Measurements from ENCODE around the gene UBIAD1. TPM values are rescaled to one million over a fixed set of nuclear protein-coding genes. Genes with fewer than 3 reads are reported as not detected.
A peak's percentile ranks its signal among the peaks of the same experiment; 100 is the strongest.
"Not testable (repeated sequence)": the region's sequence is repeated elsewhere in the genome, so short reads cannot be mapped to it uniquely, and the experiment has no call there.

UBIAD1 gene
- total RNA-seq, 1 donor from 2014 or later, result 7.6 TPM

DNA sequence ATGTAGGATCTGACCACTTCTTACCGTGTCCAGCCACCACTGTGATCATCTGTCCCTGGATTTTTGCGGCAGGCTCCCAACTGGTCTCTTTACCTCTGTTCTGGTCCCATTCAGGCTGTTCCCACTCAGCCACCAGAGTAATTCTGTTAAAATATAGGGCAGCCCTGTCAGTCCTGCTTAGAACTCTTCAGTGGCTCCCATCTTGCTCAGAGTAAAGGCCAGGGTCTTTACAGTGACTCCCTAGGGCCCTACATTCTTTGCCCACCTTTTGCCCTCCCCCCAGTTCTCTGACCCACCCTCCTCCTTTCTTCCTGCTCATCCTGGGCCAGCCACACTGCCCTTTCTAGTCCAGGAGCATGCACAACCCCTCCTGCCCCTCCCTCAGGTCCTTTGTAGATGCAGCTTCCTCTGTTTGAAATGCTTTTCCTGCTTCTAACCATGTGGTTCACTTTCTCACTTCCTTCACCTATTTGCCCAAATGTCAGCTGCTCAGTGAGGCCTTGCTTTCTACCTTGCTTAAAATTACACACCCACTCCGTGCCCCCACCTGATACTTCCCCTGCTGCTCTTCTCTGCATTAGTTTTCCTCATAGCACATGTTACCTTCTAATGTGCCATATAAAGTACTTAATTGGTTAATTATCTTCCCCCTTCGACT, 7.8 kb downstream of the UBIAD1 start:
- peak; percentile 34 for ATAC-seq

DNA sequence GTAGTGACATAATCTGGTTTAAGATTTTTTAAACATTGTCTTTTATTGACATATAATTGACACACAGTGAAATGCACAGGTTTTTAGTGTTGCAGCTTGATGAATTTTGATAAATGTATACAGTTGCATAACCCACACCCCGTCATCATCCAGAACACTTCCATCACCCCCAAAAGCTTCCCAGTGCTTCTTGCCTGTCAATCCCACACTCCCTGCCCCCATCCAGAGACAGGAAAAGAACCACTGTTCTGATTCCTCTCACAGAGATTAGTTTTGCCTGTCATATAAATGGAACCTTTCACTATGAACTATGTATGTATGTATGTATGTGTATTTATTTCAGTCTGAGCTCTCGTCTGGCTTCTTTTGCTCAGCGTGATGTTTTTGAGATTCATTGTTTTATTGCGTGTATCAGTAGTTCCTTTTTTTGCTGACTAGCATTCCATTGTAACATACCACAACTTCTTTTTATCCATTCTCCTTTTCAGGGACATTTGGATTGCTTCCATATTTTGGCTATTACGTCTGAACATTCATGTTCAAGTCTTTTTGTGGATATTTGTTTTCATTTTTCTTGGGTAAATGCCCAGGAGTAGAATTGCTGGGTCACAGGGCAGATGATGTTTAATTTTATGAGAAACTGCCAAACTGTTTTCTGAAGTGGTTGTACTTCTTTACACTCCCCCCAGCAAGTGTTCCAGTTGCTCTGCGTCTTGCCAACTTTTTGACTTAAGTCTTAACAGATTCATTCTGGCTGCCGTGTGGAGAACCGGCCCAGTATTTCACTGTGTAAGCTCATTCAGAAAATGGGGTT, 8.7 kb downstream of the UBIAD1 start:
- ATAC-seq, result no peak

DNA sequence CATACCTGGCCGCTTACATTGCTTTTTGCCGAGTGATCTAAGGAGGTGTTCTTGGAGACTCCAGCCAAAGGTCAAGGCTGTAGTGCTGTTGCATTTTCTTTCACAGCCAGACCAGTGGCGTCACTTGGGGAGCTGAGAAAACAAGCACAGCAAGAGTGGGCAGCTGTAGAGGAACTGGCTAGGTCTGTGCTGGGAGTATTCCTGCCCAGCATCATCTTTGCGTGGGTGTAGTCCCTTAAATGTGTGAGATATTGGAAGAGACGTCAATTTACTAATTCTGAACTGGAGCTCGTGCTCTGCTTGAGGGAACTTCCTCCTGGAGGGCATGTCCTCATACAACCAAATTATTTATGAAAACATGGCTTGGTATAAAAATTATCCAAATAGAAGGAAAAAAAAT, 10.2 kb downstream of the UBIAD1 start:
- no peak for ATAC-seq

DNA sequence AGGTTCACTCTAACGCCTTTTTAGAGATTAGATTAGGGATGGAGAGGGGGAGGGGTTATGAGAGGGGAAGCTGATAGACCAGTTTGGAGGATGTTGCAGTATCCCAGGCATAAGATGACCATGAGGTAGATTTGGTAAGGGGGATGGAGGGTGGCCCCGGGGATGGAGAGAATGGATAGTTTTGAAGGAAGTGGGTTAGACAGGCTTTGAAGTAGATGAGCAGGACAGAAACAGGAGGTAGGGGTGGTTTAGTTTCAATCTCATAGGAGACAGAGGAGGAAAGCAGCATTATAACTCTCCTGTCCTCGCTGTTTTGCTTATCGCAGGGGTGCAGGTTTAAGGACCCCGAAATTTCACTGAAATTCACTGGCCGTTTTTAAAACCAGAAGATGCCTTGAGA, 11.8 kb downstream of the UBIAD1 start:
- no peak for ATAC-seq

DNA sequence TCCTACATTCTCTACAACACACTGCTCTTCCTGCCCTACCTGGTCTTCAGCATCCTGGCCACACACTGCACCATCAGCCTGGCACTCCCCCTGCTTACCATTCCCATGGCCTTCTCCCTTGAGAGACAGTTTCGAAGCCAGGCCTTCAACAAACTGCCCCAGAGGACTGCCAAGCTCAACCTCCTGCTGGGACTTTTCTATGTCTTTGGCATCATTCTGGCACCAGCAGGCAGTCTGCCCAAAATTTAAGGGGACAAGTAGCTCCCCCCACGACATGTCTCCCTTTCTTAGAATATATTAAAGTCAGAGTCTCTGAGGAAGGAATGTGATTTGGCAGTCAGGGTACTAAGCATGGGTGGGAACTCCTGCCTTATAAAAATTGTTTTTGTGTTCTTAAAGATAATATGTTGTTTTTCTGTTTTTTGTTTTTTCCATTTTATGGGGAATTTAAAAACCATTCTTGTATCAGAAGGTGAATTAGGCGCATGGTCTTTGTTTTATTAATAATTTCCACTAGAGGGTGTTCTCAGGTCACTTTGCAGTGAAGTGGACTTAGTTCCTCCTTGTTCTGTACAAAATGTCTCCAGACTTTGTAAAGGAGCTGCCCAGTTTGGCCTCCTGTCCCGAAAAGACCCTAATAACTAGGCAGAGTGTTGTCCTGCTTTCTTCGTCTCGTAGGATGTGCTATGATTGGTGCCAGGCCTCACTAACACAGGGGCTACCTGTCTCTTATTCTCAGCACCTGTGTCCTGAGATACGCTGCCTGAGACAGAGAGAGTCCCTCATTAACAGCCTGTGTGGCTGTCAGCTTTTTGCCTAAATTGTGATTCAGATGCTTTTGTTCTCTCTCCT, 13.1 kb downstream of the UBIAD1 start:
- ATAC-seq, result no peak

DNA sequence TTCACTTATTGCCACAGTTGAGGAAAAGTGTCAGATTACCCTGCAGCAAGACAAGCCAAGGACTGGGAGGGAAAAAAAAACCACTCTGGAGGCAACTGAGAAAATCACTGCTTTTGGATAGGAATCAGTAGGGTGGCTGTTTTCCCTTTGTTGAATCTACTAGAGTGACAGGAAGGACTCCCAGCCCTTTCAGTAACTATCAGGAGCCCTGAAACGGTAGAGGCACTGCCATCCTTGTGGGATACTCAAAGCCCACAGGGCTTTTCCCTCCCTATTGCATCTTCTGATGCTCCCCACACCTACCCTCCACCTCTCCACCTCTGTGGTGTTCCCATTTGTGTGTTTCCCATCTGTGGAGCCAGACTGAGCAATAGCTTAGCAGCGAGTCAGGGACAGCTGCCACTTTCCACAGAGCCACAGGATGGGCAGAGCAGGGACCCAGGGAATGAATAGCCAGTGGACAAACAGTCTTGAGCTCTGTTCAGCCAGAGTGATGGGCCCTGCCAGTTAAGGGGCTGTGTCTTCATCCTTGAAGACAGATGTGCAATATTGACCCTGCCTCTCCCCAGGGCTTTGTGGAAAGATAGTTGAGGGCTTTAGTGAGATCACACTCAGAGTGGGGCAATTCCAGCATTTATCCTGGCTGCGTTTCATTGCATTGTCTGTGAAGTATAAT, 13.9 kb downstream of the UBIAD1 start:
- no peak for ATAC-seq

DNA sequence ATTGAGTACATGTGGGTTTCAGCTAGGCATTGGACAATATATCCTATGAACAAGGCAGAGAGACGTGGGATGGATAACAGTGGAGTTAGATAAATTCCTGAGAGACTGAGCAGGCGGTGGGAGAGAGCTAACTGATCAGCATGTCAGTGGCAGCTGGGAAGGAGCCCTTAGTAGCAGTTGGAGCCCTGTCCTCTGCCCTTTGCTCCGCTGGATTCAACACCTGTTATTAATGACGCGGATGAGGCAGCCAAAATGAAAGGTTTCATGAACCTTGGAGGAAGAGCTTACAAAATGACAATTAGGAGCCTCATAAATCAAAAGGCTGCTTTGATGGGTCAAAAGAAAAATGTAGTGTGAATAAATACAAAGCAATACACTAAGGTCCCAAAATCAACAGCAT, 16.1 kb downstream of the UBIAD1 start:
- ATAC-seq, result no peak

DNA sequence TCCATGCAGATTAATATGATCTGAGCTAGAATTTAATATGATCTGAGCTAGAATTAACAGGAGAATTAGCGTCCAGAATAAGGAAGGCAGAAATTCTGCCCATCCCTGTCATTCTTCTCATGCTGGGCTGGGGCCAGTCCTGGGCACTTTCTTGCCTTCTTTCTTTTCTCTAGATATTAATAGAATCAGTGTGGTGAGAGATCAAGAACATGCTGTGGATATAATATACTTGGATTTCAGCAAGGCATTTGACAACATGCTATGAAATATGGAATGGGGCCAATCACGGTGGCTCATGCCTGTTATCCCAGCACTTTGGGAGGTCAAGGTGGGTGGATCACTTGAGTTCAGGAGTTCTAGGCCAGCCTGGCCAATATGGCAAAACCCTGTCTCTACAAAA, 18.1 kb downstream of the UBIAD1 start:
- no peak for ATAC-seq

DNA sequence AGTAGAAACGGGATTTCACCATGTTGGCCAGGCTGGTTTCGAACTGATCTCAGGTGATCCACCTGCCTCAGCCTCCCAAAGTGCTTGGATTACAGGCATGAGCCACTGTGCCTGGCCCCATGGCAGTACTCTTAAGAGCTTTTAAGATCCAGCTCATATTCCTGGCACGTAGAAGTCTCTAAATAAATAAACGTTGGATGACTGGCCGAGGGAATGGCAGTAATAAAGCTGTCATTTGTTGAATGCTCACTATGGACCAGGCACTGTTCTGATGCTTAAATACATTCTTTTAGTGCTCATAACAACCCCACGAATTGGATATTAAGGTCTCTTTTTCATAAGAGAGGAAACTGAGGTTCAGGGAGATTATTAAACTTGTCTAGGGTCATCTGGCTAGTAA, 20.9 kb downstream of the UBIAD1 start:
- ATAC-seq, result no peak

DNA sequence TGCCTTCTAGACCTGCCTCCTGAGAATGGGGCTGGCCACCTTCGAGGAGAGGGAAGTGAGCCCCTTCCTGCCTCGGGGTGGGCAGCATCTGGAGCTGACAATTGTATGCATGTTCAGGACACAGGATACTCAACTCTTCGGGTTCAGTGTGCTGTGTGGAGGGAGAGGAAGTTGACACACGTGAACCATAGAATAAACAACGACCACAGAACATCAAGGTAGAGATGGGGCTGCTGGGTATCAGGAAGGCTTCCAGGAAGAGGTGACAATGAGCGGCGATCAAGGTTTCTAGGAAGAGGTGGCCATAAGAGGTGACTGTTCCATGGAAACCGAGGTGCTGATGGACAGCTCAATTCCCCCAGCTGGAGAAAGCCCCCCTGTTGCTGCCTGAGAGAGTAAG, 22.0 kb downstream of the UBIAD1 start:
- ATAC-seq, result no peak

DNA sequence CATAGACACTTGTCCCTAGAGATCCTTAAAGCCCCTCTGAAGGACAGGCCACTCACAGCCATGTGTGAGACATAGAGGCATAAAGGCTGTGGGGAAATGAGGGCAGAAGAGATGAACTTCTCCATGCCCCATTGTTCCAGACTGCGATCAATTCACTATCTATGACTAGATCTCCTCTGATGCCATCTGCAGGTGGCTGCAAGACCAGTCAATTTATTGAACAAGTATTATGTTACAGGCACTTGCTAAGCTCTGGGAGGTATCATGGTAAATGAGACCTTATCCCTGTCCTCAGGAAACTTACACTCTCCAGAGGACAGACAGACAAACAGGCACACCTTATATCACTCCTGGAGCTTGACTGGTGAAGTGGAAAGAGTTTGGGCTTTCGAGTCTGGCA, 22.9 kb downstream of the UBIAD1 start:
- no peak for ATAC-seq

DNA sequence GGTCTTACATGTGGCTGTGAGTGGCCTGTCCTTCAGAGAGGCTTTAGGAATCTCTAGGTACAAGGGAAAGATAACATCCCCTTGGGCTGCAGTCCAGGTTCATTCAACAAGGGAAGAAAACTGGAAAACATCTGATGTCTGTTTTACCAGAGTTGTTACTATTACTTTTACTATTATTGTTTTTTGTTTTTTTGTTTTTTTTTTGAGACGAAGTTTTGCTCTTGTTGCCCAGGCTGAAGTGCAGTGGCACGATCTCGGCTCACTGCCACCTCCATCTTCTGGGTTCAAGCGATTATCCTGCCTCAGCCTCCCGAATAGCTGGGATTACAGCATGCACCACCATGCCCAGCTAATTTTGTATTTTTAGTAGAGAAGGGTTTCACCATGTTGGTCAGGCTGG, 24.8 kb downstream of the UBIAD1 start:
- ATAC-seq, result not testable (repeated sequence)

DNA sequence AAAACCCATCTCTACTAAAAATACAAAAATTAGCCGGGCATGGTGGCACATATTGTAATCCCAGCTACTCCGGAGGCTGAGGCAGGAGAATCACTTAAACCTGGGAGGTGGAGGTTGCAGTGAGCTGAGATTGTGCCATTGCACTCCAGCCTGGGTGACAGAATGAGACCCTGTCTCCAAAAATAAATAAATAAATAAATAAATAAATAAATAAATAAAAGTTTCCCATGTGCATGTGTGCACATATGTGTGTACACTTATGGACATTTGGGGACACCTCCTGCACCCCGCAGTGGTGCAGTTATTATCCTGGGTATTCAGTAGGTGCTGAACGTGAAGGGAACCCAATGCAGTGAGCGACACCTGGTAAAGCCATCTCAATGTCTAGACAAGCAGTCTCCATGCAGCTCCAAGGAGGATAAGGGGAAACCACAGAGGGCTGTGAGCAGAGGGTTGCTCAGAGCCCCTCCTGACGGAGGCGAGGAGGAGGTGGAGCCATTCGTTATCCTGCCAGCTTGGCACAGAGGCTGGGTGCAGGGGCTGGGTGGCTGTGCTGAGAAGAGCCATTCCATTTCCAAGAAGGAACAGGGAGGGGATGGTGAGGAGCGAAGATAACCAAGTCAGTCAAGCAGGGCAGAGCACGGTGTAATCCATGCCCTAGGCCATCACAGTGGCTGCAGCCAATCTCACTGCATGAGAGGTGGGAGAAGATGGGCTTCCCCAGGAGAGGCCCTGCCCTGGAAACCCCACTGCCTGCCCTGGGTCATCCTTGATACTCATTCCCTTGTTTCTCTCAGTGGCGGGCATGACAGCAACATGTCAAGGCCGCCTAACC, 25.6 kb downstream of the UBIAD1 start:
- ATAC-seq, result no peak

DNA sequence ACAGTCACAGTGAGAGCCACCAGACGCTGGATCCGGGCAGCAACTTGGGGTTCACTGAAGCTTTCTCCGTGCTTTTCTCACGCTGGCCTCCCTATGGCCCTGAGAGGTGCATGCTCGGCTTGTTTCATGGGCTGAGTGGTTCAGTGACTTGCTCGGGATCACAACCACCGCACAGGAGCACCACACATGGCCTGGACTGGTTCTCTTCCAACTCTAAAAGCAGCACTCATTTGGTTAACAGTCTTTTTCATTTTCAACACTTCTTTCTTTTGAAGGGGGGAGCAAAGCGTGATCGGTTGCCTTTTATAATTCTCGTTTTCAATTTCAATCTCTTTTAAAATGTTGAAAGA, 26.2 kb downstream of the UBIAD1 start:
- ATAC-seq, result no peak

DNA sequence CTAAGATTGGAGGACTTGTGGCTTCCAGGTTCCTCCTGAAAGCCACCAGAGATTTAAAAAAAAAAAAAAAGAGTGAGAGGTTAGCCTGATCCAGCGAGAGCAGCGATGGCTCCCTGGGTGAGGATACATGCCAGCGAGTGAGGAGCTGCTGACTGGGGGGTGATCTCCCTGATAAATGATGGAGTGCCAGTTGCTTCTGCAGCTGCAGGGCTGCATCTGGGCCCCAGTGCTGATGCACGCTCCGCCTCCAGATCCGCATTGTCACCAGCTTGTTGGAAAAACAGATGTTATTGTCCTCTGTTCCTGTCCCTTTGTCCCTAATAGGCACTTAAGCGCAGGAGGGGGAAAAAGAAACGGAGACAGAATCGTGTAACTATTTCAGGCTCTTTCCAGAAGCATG, 28.6 kb downstream of the UBIAD1 start:
- ATAC-seq, result no peak

DNA sequence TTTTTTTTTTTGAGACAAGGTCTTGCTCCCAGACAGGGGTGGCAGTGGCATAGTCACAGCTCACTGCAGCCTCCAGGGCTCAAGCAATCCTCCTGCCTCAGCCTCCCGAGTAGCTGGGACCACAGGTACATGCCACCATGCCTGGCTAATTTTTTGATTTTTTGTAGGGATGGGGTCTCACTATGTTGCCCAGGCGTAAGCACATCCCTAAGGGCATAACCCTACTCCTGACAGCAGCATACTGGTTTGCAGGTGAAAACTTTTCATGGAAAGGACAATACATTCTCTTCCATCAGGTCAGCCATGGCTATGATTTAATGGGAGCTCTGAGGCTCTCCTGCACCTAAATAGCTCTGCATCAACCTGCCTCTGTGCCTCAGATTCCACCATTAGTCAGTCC, 29.4 kb downstream of the UBIAD1 start:
- ATAC-seq, result no peak

DNA sequence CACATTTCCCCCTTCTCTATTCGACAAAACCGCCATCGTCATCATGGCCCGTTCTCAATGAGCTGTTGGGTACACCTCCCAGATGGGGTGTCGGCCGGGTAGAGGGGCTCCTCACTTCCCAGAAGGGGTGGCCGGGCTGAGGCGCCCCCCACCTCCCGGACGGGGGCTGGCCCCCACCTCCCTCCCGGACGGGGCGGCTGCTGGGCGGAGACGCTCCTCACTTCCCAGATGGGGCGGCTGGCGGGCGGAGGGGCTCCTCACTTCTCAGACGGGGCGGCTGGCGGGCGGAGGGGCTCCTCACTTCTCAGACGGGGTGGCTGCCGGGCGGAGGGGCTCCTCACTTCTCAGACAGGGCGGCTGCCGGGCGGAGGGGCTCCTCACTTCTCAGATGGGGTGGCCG, 32.5 kb downstream of the UBIAD1 start:
- not testable (repeated sequence) for ATAC-seq

DNA sequence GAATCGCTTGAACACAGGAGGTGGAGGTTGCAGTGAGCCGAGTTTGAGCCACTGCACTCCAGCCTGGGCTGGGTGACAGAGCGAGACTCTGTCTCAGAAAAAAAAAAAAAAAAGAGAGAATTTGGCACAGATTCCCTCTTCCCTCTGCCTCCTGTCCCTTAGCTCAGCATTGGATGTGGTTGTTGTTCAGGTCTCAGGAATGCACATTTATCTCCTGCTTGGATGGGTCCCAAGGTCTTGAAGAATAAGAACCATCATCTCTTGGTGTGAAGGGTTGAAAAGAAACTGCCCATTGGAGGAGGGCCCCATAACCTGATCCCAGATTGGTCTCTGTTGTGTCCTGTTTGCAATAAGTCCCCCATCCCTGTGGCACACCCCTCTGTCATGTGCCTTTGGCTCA, 34.9 kb downstream of the UBIAD1 start:
- no peak for ATAC-seq

DNA sequence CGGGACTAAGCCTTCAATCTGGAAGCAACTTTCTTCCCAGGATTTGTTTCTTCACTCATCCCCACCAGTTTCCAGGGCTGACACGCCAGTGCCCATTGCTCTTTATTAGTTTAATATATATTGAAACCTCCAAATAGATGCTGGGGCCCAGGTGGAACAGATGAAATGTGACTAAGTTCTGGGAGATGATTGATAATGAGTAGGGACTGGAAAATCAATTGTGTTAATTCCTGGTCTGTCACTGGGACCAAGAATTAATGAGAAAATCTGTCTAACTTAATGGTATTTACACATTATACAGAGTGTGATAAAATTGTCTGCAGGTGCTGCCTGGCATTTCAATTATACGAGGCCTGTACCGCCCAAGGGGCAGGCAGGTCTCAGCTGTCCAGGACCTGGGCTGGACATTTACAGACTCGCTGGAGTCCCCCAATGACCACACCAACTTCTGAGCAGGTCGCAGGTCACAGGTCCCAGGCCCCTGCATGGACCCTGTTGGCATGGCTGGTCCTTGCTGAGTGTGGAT, 35.8 kb downstream of the UBIAD1 start:
- ATAC-seq, result no peak

DNA sequence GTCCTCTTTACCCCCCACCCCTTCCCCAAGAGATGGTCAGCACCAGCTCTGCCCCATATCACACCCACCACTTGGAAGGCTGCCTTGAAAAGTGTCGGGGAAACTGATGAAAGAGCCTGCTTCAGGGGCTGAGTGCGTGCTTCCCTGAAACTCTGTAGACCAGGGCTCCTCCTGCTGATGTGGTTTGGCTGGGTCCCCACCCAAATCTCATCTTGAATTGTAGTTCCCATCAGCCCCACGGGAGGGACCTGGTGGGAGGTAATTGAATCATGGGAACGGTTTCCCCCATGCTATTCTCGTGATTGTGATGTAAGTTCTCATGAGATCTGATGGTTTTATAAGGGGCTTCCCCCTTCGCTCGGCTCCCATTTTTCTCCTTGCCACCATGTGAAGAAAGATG, 36.4 kb downstream of the UBIAD1 start:
- ATAC-seq, result no peak

DNA sequence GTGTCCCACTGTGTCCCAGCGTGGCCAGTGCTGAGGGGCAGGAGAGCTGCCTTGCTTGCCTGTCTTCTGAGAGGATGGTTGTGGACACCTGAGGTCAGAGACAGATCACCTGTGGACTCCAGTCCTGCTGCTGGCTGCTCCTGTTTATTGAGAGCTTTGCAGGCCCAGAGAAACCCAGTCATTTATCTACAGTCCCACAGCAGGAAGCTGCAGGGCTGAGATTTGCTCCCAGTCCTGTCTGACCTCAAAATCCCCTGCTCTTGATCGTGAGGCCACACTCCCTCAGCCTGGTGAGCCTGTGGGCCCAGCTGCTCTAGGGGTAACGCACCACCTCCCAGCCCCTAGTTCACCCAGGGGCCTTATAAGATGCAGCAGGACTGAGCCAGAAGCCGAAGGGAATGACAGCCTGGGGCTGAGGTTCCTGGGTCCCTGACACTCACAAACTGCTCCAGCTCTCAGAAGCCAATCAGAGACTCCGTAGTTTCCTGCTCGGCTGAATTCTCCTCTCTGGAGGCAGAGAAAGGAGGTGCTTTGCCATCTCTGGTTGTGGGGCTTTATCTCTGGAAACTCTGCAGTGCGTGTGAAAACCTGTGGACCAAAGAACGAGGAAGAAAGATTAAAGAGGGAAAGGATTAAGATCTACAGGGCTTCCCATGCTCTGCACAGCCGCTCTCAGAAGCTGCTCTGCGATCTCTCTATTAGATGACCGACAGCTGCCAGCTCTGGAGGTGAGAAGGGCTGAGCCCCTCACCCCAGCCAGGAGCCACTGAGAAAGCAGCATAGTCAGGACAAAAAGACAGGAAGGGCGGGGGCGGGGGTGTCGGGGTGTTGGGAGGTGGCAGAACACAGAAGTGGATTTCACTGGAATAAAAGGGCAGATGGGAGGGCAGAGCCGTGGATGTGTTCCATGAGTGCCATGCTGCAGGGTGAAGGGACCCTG, 39.1 kb downstream of the UBIAD1 start:
- no peak for ATAC-seq

Measured in esophagus mucosa (tissue), 1 donor.